ENCODE data around the gene ZNF862. TPM values are rescaled to one million over a fixed set of nuclear protein-coding genes. Genes with fewer than 3 reads are reported as not detected.
A peak's percentile ranks its signal among the peaks of the same experiment; 100 is the strongest.

ZNF862 gene
- 2.8 and 13.8 TPM in 2 replicates for total RNA-seq (2014; rRNA removed; shearing (Covaris generic); ENCODE audit: low replicate concordance)

DNA sequence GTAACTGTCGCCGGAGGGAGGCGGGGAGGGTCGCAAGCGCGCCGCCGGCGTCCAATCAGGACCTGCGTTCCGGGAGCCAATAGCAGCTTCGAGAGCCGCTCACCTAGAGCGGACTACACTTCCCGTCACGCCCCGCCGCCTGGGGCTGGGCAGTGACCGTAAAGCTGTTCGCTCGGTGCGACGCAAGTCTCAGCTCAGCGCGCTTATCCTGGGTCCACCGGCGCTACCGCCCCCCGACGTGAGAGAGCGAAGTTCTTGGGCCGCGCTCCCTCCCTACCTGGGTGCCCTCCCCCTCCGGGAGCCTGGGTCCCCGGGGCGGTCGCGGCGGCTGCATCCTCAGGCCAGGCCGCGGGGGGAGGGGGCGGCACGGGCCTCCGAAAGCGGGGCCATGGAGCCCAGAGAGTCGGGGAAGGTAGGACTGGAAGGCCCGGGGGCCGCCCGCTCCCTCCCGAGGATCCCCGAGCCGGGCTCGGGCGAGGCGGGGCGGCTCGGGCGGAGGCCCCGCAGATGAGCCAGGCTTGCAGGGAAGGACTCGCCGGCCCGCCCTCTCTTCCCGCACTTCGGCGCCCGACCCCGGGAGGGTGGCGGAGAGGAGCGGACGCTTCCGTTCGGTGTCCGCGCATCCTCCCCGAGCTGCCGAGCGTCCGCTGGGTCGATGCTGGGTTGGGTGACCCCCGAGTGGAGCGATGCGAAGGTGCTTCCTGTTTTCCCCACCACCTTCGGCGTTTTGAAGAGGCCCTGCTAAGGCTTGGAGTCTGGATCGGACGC, at the start of gene ZNF862:
Gene ZNF862 (plus strand): TSS at position 152 of the 768 bp plus-strand sequence. CDS start 237 bp downstream, at position 389.
- peak; percentile 97 for DNase-seq (ENCODE audit: low read depth)
- in situ Hi-C loops (cut with HindIII; ENCODE audit: low pct_unique_long_range_greater_than_20kb, low sequenced_read_pairs), result no loop called here

DNA sequence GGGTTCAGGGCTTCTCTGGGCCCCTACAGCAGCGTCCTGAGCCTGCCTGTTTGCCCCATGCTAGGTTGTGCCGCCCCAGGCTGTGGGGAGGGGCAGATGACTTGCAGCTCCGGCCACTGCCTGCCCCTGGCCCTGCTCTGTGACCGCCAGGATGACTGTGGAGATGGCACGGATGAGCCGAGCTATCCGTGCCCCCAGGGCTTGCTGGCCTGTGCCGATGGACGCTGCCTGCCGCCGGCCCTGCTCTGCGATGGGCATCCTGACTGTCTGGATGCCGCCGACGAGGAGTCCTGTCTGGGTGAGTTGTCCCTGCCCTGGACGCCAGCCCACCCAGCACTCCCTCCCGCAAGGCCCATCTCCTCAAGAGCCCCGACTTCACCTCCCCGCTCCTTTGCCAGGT, 49.1 kb upstream of the ZNF862 start:
- in situ Hi-C loops (cut with HindIII; ENCODE audit: low pct_unique_long_range_greater_than_20kb, low sequenced_read_pairs), result no loop called here
- DNase-seq (ENCODE audit: low read depth), result no peak

DNA sequence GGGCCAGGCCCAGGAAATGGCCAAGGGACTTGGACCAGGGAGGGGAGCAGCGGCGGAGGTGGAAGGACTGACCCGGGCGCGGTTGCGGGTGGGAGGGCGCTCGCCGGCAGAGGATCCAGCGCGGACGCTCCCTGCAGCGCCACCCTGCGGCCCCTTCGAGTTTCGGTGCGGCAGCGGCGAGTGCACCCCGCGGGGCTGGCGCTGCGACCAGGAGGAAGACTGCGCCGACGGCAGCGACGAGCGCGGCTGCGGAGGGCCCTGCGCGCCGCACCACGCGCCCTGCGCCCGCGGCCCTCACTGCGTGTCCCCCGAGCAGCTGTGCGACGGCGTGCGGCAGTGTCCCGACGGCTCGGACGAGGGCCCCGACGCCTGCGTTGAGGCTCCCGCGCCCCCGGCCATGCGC, 48.0 kb upstream of the ZNF862 start:
- in situ Hi-C loops (cut with HindIII; ENCODE audit: low pct_unique_long_range_greater_than_20kb, low sequenced_read_pairs), result no loop called here
- no peak for DNase-seq (ENCODE audit: low read depth)

DNA sequence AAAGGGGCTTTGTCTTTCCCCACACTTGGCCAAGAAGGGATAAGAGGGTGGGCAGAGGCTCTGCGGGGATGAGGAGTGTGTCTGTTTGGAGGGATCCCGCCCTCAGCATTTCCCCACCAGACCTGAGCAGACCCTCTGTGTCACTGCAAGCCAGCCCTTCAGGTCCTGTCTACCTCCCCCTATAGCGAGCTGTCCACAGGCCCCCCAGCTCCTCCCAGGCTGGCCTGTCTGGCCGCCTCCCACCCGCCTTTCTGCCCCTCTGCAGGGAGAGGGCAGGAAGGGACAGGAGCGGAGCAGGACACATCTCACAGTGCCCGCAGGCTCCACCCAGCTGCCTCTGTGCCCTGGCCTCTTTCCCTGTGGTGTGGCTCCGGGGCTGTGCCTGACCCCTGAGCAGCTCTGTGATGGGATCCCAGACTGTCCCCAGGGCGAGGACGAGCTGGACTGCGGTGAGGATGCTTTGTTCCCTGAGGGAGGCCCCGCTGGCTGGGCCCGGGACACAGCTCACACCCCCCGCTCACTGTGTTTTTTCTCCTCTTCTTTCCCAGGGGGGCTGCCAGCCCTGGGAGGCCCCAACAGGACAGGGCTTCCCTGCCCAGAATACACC, 47.3 kb upstream of the ZNF862 start:
- DNase-seq (ENCODE audit: low read depth), result no peak
- in situ Hi-C loops (cut with HindIII; ENCODE audit: low pct_unique_long_range_greater_than_20kb, low sequenced_read_pairs), result no loop called here

DNA sequence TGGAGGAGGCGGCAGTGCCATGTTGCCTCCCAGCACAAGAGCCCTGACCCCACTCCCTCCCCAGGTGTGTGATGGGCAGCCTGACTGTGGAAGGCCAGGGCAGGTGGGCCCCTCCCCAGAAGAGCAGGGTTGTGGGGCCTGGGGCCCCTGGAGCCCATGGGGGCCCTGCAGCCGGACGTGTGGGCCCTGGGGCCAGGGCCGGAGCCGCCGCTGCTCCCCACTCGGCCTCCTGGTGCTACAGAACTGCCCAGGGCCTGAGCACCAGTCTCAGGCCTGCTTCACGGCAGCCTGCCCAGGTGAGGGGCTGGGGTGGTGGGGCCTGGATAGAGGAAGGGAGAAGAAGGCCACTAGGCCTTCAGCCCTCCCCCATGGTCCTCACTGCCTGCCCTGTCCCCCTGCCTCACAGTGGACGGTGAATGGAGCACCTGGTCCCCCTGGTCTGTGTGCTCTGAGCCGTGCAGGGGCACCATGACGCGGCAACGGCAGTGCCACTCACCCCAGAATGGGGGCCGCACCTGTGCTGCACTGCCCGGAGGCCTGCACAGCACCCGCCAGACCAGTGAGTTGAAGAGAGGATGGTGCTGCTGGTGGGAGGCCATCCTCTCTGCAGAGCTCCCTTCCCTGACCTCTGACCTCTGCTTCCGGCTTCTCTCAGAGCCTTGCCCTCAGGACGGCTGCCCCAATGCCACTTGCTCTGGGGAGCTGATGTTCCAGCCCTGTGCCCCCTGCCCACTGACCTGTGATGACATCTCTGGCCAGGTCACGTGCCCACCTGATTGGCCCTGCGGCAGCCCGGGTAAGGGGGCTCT, 46.6 kb upstream of the ZNF862 start:
- DNase-seq (ENCODE audit: low read depth), result no peak
- in situ Hi-C loops (cut with HindIII; ENCODE audit: low pct_unique_long_range_greater_than_20kb, low sequenced_read_pairs), result no loop called here

DNA sequence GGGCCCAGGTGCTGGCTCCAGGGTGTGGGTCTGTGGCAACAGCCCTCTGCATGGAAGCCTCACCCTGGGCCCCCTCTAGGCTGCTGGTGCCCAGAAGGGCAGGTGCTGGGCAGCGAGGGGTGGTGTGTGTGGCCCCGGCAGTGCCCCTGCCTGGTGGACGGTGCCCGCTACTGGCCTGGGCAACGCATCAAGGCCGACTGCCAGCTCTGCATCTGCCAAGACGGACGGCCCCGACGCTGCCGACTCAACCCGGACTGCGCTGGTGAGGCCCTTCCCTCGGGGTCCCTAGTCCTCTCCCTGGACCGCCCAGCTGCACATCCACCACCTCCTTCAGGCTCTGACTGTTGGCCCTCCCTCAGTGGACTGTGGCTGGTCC, 46.0 kb upstream of the ZNF862 start:
- in situ Hi-C loops (cut with HindIII; ENCODE audit: low pct_unique_long_range_greater_than_20kb, low sequenced_read_pairs), result no loop called here
- DNase-seq (ENCODE audit: low read depth), result no peak

DNA sequence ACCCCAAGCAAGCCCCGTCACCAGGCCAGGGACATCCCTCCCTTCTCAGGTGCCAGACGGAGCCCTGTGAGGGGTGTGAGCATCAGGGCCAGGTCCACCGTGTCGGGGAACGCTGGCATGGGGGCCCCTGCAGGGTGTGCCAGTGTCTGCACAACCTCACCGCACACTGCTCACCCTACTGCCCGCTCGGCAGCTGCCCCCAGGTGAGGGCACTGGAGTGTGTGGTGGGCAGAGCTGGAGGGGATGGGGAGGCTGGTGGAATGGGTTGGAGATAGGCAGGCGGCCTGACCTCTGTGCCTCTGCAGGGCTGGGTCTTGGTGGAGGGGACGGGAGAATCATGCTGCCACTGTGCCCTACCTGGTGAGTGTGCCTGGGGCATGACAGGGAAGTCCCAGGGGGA, 44.9 kb upstream of the ZNF862 start:
- no peak for DNase-seq (ENCODE audit: low read depth)
- in situ Hi-C loops (cut with HindIII; ENCODE audit: low pct_unique_long_range_greater_than_20kb, low sequenced_read_pairs), result no loop called here

DNA sequence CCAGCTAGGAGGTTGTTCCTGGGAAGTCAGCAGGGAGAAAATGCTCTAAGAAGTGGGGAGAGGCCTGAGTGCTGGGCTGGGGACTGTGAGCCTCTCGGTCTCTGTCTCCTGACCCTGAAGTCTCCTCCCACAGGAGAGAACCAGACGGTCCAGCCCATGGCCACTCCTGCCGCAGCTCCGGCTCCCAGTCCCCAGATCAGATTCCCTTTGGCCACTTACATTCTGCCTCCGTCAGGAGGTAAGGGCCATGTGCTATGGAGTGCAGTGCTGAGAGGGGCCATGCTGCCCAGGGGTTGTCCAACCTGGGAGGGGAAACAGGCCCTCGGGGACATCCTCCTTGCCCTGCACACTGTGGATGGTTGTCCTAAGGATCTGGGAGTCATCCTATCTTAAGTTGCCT, 43.5 kb upstream of the ZNF862 start:
- in situ Hi-C loops (cut with HindIII; ENCODE audit: low pct_unique_long_range_greater_than_20kb, low sequenced_read_pairs), result no loop called here
- DNase-seq (ENCODE audit: low read depth), result no peak

DNA sequence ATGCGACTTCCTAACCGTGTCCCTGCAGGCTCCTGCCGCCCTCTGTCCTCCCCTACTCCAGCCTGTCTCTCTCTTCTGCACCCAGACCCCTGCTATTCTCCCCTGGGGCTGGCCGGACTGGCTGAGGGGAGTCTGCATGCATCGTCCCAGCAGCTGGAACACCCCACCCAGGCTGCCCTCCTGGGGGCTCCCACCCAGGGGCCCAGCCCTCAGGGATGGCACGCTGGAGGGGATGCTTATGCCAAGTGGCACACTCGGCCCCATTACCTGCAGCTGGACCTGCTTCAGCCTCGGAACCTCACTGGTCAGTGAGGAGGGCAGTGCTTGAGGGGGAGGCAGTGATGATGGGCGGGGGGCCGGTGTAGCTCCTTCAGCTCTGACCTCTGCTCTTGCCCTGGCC, 43.0 kb upstream of the ZNF862 start:
- in situ Hi-C loops (cut with HindIII; ENCODE audit: low pct_unique_long_range_greater_than_20kb, low sequenced_read_pairs), result no loop called here
- DNase-seq (ENCODE audit: low read depth), result no peak

DNA sequence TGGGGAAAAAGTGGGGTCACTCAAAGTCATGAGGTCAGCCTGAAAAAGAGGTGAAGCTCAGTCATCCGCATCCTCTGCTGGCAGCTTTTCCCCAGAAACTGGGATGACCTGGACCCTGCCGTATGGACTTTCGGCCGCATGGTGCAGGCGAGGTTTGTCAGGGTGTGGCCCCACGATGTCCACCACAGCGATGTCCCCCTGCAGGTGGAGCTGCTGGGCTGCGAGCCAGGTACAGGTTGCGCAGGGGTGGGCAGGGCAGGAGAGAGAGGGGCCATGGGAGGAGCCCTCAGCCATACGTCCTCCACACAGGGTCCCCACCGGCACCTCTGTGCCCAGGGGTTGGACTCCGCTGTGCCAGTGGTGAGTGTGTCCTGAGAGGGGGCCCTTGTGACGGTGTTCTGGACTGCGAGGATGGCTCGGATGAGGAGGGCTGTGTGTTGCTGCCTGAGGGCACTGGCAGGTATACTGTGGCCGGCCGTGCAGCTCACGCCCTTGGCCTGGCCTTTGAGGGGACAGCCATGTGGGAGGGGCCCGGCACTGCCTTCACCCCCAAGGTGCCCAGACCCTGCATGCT, 41.8 kb upstream of the ZNF862 start:
- no peak for DNase-seq (ENCODE audit: low read depth)
- in situ Hi-C loops (cut with HindIII; ENCODE audit: low pct_unique_long_range_greater_than_20kb, low sequenced_read_pairs), result no loop called here

DNA sequence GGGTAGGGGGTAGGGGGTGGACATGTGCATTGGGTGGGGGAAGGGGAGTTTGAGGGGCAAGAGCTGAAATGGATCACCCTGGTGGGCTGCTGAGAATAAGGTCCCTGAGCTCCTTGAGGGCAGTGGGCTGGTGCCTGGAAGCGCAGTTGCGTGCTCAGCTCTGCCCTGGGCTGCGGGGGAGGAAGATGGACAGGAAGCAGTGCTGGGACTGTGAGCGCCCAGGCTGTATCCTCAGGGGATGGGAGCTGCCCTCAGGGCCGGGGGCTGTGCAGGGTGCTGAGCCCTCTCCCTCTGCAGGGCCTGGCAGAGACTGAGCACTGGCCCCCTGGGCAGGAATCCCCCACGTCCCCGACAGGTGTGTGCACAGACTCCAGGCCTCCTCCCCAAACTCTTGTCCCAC, 40.4 kb upstream of the ZNF862 start:
- in situ Hi-C loops (cut with HindIII; ENCODE audit: low pct_unique_long_range_greater_than_20kb, low sequenced_read_pairs), result no loop called here
- DNase-seq (ENCODE audit: low read depth), result no peak

DNA sequence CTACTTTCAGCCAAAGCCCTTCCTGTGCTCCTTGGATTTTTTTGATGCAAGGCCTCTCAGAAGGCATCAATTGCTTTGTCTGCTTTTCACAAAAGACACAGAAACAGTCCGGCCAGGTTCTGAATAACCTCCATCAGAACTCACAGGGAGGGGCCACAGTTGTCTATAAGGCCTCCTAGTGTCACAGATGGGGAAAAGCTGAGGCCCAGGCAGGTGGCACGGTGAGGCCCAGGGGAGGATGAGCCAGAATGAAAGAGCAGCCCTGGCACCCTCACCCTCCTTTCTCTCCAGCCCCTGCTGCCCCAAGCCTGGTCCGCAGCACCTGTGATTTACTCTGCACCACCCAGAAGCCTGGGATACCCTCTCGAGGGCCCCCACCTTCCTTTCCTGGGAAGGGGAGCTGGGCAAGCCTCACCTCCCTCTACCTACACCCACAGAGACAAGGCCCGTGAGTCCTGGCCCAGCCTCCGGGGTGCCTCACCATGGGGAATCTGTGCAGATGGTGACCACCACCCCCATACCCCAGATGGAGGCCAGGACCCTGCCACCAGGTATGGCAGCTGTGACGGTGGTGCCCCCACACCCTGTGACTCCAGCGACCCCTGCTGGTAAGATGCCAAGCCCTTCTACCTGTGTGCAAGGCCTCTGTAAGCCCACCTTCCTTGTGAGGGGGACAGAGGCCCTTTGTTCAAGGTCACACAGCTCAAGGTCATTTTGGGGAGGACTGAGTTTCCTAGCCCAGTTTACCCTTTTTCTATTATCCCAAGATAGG, 38.6 kb upstream of the ZNF862 start:
- in situ Hi-C loops (cut with HindIII; ENCODE audit: low pct_unique_long_range_greater_than_20kb, low sequenced_read_pairs), result no loop called here
- DNase-seq (ENCODE audit: low read depth), result no peak

DNA sequence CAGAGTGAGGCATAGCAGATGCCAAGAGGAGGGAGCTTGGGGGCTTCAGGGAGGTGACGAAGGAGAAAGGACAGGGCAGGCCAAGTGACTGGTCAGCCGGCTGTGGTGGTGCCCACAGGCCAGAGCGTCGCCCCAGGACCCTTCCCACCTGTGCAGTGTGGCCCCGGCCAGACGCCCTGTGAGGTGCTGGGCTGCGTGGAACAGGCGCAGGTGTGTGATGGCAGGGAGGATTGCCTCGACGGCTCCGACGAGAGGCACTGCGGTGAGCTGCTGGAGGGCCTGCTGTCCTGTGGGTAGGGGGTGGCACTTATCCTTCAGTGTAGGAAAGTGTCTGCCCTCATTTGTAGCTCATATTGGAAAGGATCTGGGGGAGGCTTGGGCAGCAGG, 38.0 kb upstream of the ZNF862 start:
- in situ Hi-C loops (cut with HindIII; ENCODE audit: low pct_unique_long_range_greater_than_20kb, low sequenced_read_pairs), result no loop called here
- no peak for DNase-seq (ENCODE audit: low read depth)

DNA sequence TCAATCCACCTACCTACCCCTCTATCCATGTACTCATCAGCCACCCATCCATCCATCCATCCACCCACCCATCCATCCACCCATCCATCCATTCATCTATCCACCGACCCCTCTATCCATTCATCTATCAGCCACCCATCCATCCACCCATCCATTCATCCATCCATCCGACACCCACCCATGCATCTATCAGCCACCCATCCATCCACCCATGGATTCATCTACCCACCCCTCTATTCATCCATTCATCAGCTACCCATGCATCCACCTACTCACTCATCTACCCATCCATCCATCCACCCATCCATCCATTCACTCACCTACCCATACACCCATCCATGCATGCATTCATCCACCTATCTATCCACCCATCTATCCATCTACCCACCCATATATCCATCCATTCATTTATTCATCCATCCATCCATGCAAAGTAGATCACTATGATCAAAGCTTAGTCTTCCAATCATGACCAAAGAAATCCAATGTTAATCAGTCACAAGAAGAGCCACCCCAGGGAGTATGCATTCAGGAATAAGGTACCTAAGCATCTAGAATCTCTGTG, 37.1 kb upstream of the ZNF862 start:
- no peak for DNase-seq (ENCODE audit: low read depth)
- in situ Hi-C loops (cut with HindIII; ENCODE audit: low pct_unique_long_range_greater_than_20kb, low sequenced_read_pairs), result no loop called here

DNA sequence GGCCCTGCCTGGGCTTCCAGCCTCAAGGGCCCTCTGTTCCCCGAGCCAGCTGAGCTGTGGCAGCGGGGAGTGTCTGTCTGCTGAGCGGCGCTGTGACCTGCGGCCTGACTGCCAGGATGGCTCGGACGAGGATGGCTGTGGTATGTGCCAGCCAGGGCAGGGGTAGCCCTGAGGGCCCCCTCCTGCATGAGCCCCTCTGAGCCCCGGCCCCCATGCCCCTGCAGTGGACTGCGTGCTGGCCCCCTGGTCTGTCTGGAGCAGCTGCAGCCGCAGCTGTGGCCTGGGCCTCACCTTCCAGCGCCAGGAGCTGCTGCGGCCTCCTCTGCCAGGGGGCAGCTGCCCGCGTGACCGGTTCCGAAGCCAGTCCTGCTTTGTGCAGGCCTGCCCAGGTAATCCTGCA, 36.4 kb upstream of the ZNF862 start:
- no peak for DNase-seq (ENCODE audit: low read depth)
- in situ Hi-C loops (cut with HindIII; ENCODE audit: low pct_unique_long_range_greater_than_20kb, low sequenced_read_pairs), result no loop called here

DNA sequence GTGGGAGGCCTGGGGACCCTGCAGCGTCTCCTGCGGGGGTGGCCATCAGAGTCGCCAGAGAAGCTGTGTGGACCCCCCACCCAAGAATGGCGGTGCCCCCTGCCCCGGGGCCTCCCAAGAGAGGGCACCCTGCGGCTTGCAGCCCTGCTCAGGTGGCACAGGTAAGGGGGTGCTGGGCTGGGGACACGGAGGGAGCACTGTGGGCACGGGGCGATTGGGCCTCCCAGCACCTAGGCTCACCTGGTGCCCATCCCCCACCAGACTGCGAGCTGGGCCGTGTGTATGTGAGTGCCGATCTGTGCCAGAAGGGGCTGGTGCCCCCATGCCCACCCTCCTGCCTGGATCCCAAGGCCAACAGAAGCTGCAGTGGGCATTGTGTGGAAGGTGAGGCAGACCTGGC, 35.2 kb upstream of the ZNF862 start:
- DNase-seq (ENCODE audit: low read depth), result no peak
- in situ Hi-C loops (cut with HindIII; ENCODE audit: low pct_unique_long_range_greater_than_20kb, low sequenced_read_pairs), result no loop called here

DNA sequence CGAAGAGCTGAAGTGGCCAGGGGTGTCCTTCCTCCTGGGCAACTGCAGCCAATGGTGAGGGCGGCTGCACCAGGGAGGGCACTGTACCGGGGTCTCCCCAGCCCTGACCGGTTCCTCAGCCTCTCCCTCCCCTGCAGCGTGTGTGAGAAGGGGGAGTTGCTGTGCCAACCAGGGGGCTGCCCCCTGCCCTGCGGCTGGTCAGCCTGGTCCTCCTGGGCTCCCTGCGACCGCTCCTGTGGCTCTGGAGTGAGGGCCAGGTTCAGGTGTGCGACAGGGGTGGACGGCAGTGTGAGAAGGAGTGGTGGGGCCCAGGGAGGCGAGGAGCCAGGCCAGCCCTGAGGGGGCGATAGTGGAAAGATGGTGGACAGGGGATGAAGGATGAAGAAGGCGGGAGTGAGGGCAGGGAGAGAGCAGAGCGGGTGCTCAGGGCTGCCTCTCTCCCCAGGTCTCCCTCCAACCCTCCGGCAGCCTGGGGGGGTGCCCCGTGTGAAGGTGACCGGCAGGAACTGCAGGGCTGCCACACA, 34.6 kb upstream of the ZNF862 start:
- in situ Hi-C loops (cut with HindIII; ENCODE audit: low pct_unique_long_range_greater_than_20kb, low sequenced_read_pairs), result no loop called here
- no peak for DNase-seq (ENCODE audit: low read depth)

DNA sequence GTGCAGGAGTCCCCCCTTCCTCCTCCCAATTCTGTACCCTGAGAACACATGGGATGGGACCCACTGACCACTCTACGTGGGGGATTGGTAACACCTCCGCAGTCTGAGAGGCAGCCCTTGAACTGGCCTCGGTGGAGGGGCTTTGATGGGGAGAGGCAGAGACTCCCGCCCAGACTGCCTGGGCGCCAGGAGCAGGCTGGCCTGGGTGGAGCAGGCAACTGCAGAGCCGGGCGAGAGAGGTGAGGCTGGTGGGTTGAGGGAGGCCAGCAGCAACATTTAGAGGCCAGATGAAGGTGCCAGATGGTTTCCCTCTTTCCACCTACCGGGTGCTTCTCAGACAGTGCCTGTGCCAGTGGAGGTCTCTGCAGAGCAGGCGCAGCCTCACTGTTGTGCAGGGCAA, 34.1 kb upstream of the ZNF862 start:
- in situ Hi-C loops (cut with HindIII; ENCODE audit: low pct_unique_long_range_greater_than_20kb, low sequenced_read_pairs), result no loop called here
- DNase-seq (ENCODE audit: low read depth), result no peak
